Pons (tissue), 1 donor: ENCODE data around the gene IL1R2.
"Not testable (repeated sequence)": the region's sequence is repeated elsewhere in the genome, so short reads cannot be mapped to it uniquely, and the experiment has no call there.

Experiments used
- DNase-seq: peaks from one replicate; pipeline ENCODE4 v3.0.0-alpha.2; 2016; ENCODE audit warnings: low spot score

IL1R2 gene

GRCh38 chr2:102060792-102061191, 69.0 kb downstream of the IL1R2 start:
- no peak for DNase-seq

DNA sequence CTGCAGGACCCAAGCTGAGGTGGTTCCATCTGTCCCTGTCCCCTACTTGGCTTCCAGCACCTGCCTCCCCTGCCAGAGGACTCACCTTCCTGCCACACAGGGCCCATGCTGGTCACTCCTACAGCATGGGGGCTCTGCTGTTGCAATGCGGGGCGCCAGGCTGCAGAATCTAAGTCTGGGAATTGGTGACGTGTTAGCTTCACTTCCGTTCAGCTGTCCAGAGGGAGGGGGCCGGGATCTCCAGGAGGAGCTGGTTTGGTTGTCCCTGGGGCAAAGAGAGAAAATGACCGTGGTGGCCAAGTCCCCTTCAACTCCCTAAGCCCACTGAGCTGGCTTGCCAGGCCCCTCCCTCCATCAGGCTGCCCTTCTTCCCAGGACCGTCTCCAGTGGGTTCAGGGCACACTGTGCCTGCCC, 69.5 kb downstream of the IL1R2 start:
- DNase-seq, result no peak

DNA sequence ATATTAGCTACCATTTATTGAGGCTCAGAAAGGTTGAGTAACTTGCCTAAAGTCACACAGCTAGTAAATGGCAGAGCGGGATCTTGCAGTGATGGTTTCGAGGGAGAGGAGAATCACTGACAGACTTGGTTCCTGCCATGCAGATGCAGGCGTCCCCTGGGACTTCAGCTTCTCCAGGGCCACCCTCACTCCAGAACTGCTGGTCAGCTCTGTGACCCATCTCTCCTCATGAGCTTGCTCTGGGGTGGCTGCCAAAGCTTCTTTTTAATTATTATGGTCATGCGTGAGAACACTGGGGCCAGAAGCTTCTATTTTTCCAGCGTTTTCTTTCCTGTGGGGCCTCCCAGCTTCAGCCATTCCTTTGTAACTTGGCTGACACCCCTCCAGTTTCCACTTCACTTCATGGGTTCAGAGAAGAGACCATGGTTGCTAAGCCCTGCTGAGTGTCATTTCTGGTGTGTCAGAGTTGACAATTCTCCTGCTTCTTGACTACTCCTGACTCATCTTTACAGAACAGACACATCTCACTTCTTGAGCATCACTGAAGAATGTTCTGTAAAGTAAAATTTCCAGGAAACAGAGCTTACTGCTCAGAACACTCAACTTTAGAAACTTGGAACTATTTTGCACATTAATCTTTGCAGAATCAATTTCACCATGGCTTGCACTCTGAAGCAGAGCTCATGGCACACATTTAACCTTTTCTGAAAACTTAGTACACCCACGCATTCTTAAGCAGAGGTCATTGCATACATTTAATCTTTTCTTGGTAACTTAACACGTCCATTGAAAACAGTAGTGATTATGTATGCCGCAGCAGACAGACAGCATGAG, 70.4 kb downstream of the IL1R2 start:
- DNase-seq, result no peak

GRCh38 chr2:102062802-102063201, 71.0 kb downstream of the IL1R2 start:
- no peak for DNase-seq

DNA sequence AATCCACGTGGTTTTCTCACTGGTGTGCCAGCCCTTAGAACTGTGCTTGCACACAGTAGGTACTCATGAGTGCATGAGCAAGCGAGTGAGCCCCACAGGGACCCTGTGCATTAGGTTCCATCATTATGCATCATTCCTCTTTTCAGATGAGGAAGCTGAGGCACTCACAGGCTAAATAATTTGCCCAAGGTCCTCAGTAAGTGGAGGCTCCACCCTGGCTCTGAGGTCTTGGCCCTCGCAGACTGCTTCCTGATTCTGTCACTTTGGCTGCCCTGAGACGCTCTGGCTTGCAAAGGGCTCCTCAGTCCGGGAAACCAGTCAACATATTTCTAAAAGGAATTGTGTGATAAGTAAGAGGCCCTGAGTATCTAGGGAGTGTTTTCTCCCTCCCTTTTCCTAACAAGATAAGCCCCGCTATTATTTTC, 71.7 kb downstream of the IL1R2 start:
- no peak for DNase-seq

GRCh38 chr2:102063941-102064678, 72.3 kb downstream of the IL1R2 start:
- peak; percentile 51 for DNase-seq

- DNase-seq, result no peak
These were observed 73.2 kb downstream of the IL1R2 start for GRCh38 chr2:102064679-102065674.

- DNase-seq, result no peak
These were observed 74.0 kb downstream of the IL1R2 start for GRCh38 chr2:102065675-102066252.

- no peak for DNase-seq
These were observed 74.8 kb downstream of the IL1R2 start for GRCh38 chr2:102066554-102066953.

DNA sequence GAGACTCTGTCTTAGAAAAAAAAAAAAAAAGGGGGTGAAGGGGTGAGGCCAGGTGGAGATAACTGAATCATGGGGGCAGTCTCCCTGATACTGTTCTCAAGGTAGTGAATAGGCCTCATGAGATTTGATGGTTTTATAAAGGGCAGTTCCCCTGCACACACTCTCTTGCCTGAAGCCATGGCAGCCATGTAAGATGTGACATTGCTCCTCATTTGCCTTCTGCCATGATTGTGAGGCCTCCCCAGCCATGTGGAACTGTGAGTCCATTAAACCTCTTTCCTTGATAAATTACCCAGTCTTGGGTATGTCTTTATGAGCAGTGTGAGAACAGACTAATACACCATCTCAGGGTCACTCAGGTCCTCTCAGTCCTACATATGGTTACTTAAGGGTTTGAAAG, 76.4 kb downstream of the IL1R2 start:
- not testable (repeated sequence) for DNase-seq

DNA sequence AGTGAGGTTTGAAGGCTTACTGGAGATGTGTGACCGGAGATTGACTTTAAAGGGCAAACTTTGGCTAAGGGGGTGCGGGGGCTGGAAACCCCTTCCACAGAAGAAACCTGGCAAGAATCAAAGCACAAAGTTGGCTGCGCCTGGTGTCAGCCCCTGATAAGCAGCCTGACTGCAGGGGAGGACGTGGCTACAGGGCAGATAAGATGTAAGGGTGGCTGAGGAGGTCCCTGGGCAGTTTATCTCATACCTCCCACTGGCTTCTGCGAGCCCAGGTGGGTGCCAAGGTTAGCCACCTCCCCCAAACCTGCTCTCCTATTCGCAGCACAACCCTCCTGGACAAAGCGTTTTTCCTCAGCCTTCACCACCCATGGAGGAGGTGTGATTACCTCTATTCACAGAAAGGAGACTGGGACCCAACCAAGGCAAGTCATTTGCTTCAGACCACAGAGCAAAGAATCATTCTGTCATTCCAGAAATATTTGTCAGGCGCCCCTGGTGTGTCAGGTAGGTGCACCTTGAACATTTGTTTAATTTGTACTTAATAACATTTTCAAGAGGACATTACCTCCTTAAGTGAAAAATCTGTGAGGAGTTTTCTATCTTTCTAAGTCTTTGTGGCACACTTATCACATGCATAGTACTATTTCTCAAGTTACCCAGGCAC, 77.7 kb downstream of the IL1R2 start:
- DNase-seq, result no peak

DNA sequence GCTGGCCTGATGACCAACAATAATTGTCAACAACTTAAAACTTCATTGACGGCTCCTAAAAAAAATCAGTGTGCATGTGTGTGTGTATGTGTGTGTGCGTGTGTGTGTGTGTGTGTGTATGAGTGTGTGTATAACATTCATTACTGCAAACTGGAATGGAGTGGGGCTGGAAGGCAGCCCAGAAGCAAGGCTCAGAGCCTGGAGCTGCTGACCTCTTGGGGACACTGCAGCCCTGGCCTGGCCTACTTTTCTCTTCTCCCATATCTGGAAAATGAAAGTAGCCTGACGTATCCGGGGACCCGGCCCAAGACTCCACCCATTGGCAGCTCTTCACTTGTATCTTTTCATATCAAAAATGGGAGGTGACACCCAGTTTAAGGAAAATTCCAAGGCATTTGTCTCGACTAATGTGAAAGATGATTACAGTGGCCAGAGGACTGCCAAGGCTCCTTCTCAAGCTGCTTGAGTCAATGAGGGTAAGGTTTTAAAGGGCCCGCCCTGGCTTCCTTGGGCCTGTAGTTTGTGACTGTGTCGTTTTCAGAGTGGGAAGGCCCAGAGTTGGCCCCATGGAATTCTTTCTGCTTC, 78.4 kb downstream of the IL1R2 start:
- DNase-seq, result no peak

GRCh38 chr2:102072741-102073140, 81.0 kb downstream of the IL1R2 start:
- no peak for DNase-seq

- no peak for DNase-seq
These were observed 81.5 kb downstream of the IL1R2 start for GRCh38 chr2:102073168-102073724.

DNA sequence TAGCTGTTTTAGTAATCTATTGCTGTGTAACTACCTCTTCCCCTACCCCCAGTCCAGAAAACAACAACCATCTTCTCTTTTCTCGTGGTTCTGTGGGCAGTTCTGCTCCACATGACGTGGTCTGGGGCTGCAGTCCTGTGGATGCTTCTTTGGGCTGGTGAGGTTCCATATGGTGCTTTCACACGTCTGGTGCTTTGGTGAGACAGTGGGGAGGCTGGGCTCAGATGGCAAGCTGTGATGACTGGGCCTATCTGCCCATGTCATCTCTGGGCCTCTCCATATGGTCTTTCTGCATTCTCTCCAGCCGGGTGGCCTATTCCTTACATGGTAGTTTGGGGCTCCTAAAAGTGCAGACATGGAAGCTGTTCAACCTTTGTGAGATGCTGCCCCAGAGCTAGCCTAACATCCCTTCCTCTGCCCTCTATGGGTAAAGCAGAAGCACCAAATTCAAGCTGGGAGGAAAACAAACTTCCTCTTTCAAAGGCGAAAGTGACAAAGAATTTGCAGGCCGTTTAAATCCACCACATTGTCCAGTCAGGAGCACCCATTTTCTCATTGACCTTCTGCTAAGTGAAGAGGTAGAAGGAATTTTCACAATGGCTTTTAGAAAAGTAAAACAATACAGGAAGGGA, 82.5 kb downstream of the IL1R2 start:
- DNase-seq, result peak; percentile 46

DNA sequence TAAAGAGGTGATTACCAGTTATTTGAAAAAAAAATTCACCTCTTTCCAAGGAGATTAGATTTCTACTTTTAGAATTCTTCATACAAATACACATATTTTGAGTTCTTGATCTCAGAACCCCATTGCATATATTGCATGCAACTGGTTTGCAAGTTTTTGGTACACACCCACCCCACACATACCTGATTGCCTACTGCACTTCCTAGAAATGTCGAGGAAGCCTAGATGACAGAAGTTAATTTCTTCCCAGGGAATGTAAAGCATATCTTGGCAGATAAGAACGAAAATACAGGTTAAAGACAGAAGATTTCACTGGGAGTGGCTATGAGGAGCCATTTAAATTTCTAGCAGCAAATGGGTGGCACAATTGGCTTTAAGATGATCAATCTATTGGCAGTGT, 83.7 kb downstream of the IL1R2 start:
- no peak for DNase-seq

- DNase-seq, result no peak
These were observed 84.8 kb downstream of the IL1R2 start for GRCh38 chr2:102076512-102076911.
